GM10248 (cell line): ENCODE data around the gene FAM169A.

Source experiments
- CTCF ChIA-PET: fragments of 300-600 bp; sonication (Branson Sonifier 250); formaldehyde crosslinking; extraction: SDS; loops from one replicate; lab custom pipeline; 2021; ENCODE audit warnings: antibody characterized with exemption; lab: Yijun Ruan, JAX
- POLR2A ChIA-PET: fragments of 350-650 bp; sonication (Branson Sonifier 250); formaldehyde crosslinking; extraction: SDS; loops from one replicate; lab custom pipeline; 2020; ENCODE audit warnings: antibody characterized with exemption; lab: Yijun Ruan, JAX
- DNase-seq: peaks from one replicate; pipeline ENCODE4 v3.0.0; 2012; ENCODE audit errors: extremely low spot score
- TF ChIP-seq, protein P1 (sequence below): IDR thresholded peaks from 2 replicates; pipeline ENCODE4 v1.5.1; 2012; ENCODE audit warnings: mild to moderate bottlenecking, low read depth; ENCODE audit errors: extremely low read depth, missing control alignments, control extremely low read depth

FAM169A gene

DNA sequence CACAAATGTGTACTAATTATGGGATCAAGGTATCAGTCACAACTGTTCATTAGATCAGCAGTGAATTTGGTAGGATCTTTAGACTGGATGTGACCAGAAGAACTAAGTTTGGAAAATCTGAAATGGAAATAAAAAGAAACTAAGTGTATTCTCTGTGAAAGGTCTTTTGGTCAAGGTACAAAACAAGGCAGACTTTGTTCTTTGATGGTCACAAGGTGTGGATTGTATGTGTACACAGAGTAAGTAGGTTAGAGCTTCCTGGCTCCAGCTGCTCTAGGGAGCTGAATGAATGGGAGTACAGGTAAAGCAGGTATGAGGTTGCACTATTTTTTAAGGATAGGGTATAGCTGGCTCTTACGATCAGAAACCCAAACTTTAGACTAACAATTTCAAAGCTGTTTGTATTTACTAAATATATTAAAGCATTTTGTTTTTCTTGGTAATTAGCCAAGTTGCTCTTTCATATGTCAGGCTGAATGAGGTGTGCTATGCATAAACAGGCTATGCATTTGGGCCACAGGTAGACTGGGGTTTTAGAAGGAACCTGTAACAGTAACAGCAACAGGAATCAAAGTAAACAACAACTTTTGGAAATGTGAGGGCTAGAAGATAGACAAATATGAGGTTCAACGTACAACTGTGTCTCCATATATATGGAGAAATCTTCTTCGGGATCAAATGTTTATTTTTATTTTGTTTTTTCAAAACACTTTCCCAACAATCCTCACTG lies 32.5 kb downstream of the FAM169A start:
- DNase-seq: no peak
- POLR2A ChIA-PET: no interaction called here
- CTCF ChIA-PET: no interaction called here
- TF ChIP-seq, protein P1, sequence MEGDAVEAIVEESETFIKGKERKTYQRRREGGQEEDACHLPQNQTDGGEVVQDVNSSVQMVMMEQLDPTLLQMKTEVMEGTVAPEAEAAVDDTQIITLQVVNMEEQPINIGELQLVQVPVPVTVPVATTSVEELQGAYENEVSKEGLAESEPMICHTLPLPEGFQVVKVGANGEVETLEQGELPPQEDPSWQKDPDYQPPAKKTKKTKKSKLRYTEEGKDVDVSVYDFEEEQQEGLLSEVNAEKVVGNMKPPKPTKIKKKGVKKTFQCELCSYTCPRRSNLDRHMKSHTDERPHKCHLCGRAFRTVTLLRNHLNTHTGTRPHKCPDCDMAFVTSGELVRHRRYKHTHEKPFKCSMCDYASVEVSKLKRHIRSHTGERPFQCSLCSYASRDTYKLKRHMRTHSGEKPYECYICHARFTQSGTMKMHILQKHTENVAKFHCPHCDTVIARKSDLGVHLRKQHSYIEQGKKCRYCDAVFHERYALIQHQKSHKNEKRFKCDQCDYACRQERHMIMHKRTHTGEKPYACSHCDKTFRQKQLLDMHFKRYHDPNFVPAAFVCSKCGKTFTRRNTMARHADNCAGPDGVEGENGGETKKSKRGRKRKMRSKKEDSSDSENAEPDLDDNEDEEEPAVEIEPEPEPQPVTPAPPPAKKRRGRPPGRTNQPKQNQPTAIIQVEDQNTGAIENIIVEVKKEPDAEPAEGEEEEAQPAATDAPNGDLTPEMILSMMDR: no peak

DNA sequence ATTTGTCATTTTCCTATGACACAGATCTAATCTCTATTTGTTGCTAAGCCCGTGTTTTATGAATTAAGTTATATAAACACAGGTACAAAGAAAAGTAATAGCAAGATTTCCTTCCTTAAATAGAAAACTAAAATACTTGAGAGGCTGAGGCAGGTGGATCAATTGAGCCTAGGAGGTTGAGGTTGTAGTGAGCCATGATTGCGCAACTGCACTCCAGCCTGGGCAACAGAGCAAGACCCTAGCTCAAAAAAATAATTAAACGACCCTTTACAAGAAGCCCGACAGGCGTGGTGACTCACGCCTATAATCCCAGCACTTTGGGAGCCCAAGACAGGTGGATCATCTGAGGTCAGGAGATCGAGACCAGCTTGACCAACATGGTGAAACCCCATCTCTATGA lies 36.8 kb downstream of the FAM169A start:
- ChIA-PET CTCF (no interaction called here), POLR2A (no interaction called here)
- TF ChIP-seq, protein P1: no peak
- DNase-seq: no peak

DNA sequence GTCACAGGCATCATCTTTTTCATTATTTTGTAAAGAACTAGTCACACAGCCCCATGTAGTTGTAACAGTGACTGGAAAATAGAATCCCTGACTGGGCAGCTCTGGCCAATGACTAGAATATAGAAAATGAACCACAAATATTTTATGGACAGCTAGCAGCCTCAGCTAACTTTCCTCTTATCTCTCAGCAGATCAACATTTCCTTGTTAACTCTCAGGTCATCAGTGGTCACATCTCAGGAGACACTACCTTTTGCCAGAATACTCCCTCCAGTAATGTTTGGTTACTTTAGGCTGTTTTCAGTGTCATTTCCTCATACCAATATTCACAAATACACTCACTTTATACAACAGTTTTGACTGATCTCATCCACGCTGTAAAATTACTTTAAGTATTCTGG lies 43.9 kb downstream of the FAM169A start:
- CTCF ChIA-PET: interaction anchor here (1.0 kb wide), 1 partner anchor 97 kb away, joined by 3 read pairs; no protein-coding TSS in a partner anchor
- DNase-seq: no peak
- TF ChIP-seq, protein P1: no peak
- POLR2A ChIA-PET: no interaction called here

DNA sequence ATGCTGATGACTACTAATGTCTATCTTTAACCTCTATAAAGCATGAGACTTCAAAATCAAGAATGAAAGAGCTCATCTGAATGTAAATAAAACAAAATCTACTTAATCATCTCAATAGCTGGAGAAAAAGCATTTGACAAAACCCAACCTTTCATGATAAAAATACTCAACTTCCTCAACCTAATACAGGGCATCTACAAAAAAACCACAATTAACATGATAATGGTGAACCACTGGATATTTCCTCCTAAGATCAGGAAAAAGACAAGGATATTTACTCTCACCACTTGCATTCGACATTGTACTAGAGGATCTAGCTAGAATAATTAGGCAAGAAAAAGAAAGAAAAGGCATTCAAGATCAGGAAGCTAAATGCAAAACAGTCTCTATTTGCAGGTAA lies 49.3 kb downstream of the FAM169A start:
- DNase-seq: no peak
- ChIA-PET POLR2A (no interaction called here), CTCF (interaction anchor here (0.8 kb wide), 1 partner anchor 73 kb away, joined by 3 read pairs; no protein-coding TSS in a partner anchor)
- TF ChIP-seq, protein P1: no peak

DNA sequence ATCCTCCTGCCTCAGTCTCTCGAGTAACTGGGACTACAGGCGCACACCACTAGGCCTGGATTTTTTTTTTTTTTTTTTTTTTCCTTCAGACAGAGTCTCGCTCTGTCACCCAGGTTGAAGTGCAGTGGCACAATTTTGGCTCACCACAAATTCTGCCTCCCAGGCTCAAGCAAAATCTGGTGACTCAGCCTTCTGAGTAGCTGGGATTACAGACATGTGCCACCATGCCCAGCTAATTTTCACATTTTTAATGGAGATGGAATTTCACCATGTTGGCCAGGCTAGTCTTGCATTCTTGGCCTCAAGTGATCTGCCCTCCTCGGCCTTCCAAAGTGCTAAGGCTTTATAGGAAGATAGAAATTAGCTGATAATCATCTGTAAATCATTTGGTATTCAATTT lies 55.3 kb downstream of the FAM169A start:
- POLR2A ChIA-PET: no interaction called here
- TF ChIP-seq, protein P1: no peak
- CTCF ChIA-PET: no interaction called here
- no peak for DNase-seq

DNA sequence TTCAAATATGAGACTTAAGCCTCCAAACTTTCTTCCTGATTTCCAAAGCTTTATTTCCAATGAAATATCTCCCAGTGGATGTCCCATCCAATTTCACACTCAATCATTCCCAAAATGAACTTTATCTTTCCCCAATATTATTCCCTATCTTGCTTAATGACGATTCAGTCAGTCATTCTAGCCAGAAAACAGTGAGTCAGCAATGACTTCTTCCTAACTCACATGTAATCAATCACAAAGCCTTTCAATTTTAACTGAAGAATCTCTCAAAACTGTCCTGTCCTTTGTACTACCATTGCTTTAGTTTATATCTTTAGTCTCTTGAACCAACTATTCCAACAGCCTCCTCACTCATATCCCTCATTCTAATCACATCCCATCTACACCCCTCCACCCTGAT lies 64.2 kb downstream of the FAM169A start:
- ChIA-PET CTCF (no interaction called here), POLR2A (no interaction called here)
- TF ChIP-seq, protein P1: no peak
- no peak for DNase-seq

DNA sequence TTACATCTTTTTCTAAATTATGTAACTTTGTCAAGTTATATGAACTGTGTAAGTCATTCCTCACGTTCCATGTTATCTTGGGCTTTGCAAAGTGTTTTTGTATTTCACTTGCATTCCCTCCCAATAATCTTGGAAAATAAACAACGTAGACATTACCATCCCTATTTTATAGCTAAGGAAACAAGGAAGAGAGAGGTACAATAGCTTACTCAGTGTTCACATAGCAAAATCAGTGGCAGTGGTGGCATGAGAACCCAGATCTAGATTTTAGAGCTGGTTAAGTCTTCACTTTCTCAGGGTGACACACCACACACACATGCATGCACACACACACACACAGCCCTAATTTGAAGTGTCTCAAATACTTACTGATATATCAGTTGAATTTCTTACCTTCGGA lies 65.0 kb downstream of the FAM169A start:
- no peak for DNase-seq
- ChIA-PET CTCF (no interaction called here), POLR2A (no interaction called here)
- TF ChIP-seq, protein P1: no peak
